ENCODE data around the gene DGKE.

Gene DGKE

GRCh38 chr17:56887105-56887504, 53.2 kb downstream of the DGKE start:
- peaks cover 0 to 4% of the 10 kb centered on the region in 2 donors for H3K9me3 ChIP-seq (ENCODE audit: control insufficient read depth in 2 of 2, low read length in 2 of 2)
- H3K27ac ChIP-seq (ENCODE audit: low read depth in 2 of 2, low read length in 2 of 2) = peak overlapping the region; percentile 82 to 86
- peaks cover 21 to 39% of the 10 kb centered on the region in 2 donors for H3K36me3 ChIP-seq (ENCODE audit: control insufficient read depth in 2 of 2, insufficient read depth in 2 of 2, low read length in 2 of 2)
- H3K27me3 ChIP-seq (ENCODE audit: control insufficient read depth in 2 of 2, insufficient read depth in 2 of 2, low read length in 2 of 2) = no peaks in the 10 kb centered on the region
- no peak overlapping the region for H3K9ac ChIP-seq (ENCODE audit: low read depth in 1 of 2, low read length in 2 of 2)
- peaks cover 21 to 36% of the 10 kb centered on the region in 2 donors for H3K4me1 ChIP-seq (ENCODE audit: control insufficient read depth in 2 of 2, insufficient read depth in 2 of 2, low read length in 2 of 2)
- H3K4me3 ChIP-seq (ENCODE audit: low read length in 2 of 2) = peak overlapping the region in 1 of 2 donors; percentile 43

GRCh38 chr17:56887552-56888467, 53.9 kb downstream of the DGKE start:
- H3K4me3 ChIP-seq (ENCODE audit: low read length in 2 of 2) = no peak overlapping the region
- H3K36me3 ChIP-seq (ENCODE audit: control insufficient read depth in 2 of 2, insufficient read depth in 2 of 2, low read length in 2 of 2) = peaks cover 28 to 46% of the 10 kb centered on the region in 2 donors
- H3K9me3 ChIP-seq (ENCODE audit: control insufficient read depth in 2 of 2, low read length in 2 of 2) = peaks cover 0 to 4% of the 10 kb centered on the region in 2 donors
- no peak overlapping the region for H3K9ac ChIP-seq (ENCODE audit: low read depth in 1 of 2, low read length in 2 of 2)
- peaks cover 21 to 36% of the 10 kb centered on the region in 2 donors for H3K4me1 ChIP-seq (ENCODE audit: control insufficient read depth in 2 of 2, insufficient read depth in 2 of 2, low read length in 2 of 2)
- peak overlapping the region; percentile 82 to 86 for H3K27ac ChIP-seq (ENCODE audit: low read depth in 2 of 2, low read length in 2 of 2)
- no peaks in the 10 kb centered on the region for H3K27me3 ChIP-seq (ENCODE audit: control insufficient read depth in 2 of 2, insufficient read depth in 2 of 2, low read length in 2 of 2)

DNA sequence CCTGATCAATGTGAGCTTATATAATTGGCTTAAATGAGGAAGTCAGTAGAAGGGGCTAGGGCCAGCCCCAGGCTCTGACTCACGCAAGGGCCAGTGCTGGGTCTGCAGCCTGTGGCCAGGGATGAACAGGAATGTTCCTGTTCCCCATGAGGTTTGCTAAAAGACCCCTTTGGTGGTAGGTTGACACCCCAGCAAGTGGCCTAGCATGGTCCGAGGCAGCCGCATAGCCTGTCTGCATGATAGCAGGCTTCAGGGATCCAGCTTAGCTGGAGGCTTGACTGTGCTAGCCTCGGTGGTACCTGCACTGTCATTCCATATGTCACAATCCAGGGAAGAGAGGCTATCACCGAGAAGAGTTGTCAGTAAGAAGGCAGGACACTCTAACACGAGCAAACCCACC, 56.4 kb downstream of the DGKE start:
- H3K27me3 ChIP-seq (ENCODE audit: control insufficient read depth in 2 of 2, insufficient read depth in 2 of 2, low read length in 2 of 2) = no peaks in the 10 kb centered on the region
- no peak overlapping the region for H3K4me3 ChIP-seq (ENCODE audit: low read length in 2 of 2)
- H3K9ac ChIP-seq (ENCODE audit: low read depth in 1 of 2, low read length in 2 of 2) = no peak overlapping the region
- no peak overlapping the region for H3K27ac ChIP-seq (ENCODE audit: low read depth in 2 of 2, low read length in 2 of 2)
- H3K36me3 ChIP-seq (ENCODE audit: control insufficient read depth in 2 of 2, insufficient read depth in 2 of 2, low read length in 2 of 2) = peaks cover 51 to 68% of the 10 kb centered on the region in 2 donors
- peaks cover 14 to 25% of the 10 kb centered on the region in 2 donors for H3K4me1 ChIP-seq (ENCODE audit: control insufficient read depth in 2 of 2, insufficient read depth in 2 of 2, low read length in 2 of 2)
- H3K9me3 ChIP-seq (ENCODE audit: control insufficient read depth in 2 of 2, low read length in 2 of 2) = peaks cover 0 to 4% of the 10 kb centered on the region in 2 donors

GRCh38 chr17:56890906-56891674, 57.1 kb downstream of the DGKE start:
- H3K27me3 ChIP-seq (ENCODE audit: control insufficient read depth in 2 of 2, insufficient read depth in 2 of 2, low read length in 2 of 2) = no peaks in the 10 kb centered on the region
- peaks cover 0 to 4% of the 10 kb centered on the region in 2 donors for H3K9me3 ChIP-seq (ENCODE audit: control insufficient read depth in 2 of 2, low read length in 2 of 2)
- no peak overlapping the region for H3K4me3 ChIP-seq (ENCODE audit: low read length in 2 of 2)
- H3K9ac ChIP-seq (ENCODE audit: low read depth in 1 of 2, low read length in 2 of 2) = no peak overlapping the region
- no peak overlapping the region for H3K27ac ChIP-seq (ENCODE audit: low read depth in 2 of 2, low read length in 2 of 2)
- peaks cover 11 to 18% of the 10 kb centered on the region in 2 donors for H3K4me1 ChIP-seq (ENCODE audit: control insufficient read depth in 2 of 2, insufficient read depth in 2 of 2, low read length in 2 of 2)
- H3K36me3 ChIP-seq (ENCODE audit: control insufficient read depth in 2 of 2, insufficient read depth in 2 of 2, low read length in 2 of 2) = peaks cover 58 to 75% of the 10 kb centered on the region in 2 donors

- Histone ChIP-seq H3K4me3 (ENCODE audit: low read length in 2 of 2) (no peak overlapping the region), H3K36me3 (ENCODE audit: control insufficient read depth in 2 of 2, insufficient read depth in 2 of 2, low read length in 2 of 2) (peaks cover 58 to 78% of the 10 kb centered on the region in 2 donors), H3K4me1 (ENCODE audit: control insufficient read depth in 2 of 2, insufficient read depth in 2 of 2, low read length in 2 of 2) (peaks cover 6 to 11% of the 10 kb centered on the region in 2 donors), H3K27ac (ENCODE audit: low read depth in 2 of 2, low read length in 2 of 2) (no peak overlapping the region), H3K27me3 (ENCODE audit: control insufficient read depth in 2 of 2, insufficient read depth in 2 of 2, low read length in 2 of 2) (no peaks in the 10 kb centered on the region), H3K9ac (ENCODE audit: low read depth in 1 of 2, low read length in 2 of 2) (no peak overlapping the region), H3K9me3 (ENCODE audit: control insufficient read depth in 2 of 2, low read length in 2 of 2) (peaks cover 0 to 4% of the 10 kb centered on the region in 2 donors)
These were observed 57.8 kb downstream of the DGKE start for GRCh38 chr17:56891751-56892150.

DNA sequence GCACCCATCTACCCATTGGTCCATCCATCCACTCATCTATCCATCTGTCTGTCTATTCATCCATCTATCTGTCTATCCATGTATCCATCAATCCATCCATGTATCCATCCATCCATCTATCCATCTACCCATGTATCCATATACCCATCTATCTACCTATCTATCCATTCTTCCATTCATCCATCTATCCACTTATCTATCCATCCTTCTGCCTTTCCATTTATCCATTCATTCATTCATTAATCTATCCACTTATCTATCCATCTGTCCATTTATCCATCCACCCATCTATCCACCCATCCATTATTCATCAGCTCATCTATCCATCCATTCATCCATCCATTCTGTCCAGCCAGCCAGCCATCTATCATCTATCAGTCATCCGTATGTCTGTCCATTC, 58.4 kb downstream of the DGKE start:
- H3K4me3 ChIP-seq (ENCODE audit: low read length in 2 of 2) = no peak overlapping the region
- H3K9ac ChIP-seq (ENCODE audit: low read depth in 1 of 2, low read length in 2 of 2) = no peak overlapping the region
- no peaks in the 10 kb centered on the region for H3K27me3 ChIP-seq (ENCODE audit: control insufficient read depth in 2 of 2, insufficient read depth in 2 of 2, low read length in 2 of 2)
- no peak overlapping the region for H3K27ac ChIP-seq (ENCODE audit: low read depth in 2 of 2, low read length in 2 of 2)
- H3K4me1 ChIP-seq (ENCODE audit: control insufficient read depth in 2 of 2, insufficient read depth in 2 of 2, low read length in 2 of 2) = peaks cover 4 to 11% of the 10 kb centered on the region in 2 donors
- peaks cover 0 to 4% of the 10 kb centered on the region in 2 donors for H3K9me3 ChIP-seq (ENCODE audit: control insufficient read depth in 2 of 2, low read length in 2 of 2)
- H3K36me3 ChIP-seq (ENCODE audit: control insufficient read depth in 2 of 2, insufficient read depth in 2 of 2, low read length in 2 of 2) = peaks cover 63 to 81% of the 10 kb centered on the region in 2 donors

GRCh38 chr17:56893503-56893902, 59.6 kb downstream of the DGKE start:
- no peak overlapping the region for H3K9ac ChIP-seq (ENCODE audit: low read depth in 1 of 2, low read length in 2 of 2)
- no peaks in the 10 kb centered on the region for H3K27me3 ChIP-seq (ENCODE audit: control insufficient read depth in 2 of 2, insufficient read depth in 2 of 2, low read length in 2 of 2)
- H3K36me3 ChIP-seq (ENCODE audit: control insufficient read depth in 2 of 2, insufficient read depth in 2 of 2, low read length in 2 of 2) = peaks cover 71 to 83% of the 10 kb centered on the region in 2 donors
- peaks cover 11 to 12% of the 10 kb centered on the region in 2 donors for H3K4me1 ChIP-seq (ENCODE audit: control insufficient read depth in 2 of 2, insufficient read depth in 2 of 2, low read length in 2 of 2)
- H3K27ac ChIP-seq (ENCODE audit: low read depth in 2 of 2, low read length in 2 of 2) = no peak overlapping the region
- no peak overlapping the region for H3K4me3 ChIP-seq (ENCODE audit: low read length in 2 of 2)
- H3K9me3 ChIP-seq (ENCODE audit: control insufficient read depth in 2 of 2, low read length in 2 of 2) = no peaks in the 10 kb centered on the region

DNA sequence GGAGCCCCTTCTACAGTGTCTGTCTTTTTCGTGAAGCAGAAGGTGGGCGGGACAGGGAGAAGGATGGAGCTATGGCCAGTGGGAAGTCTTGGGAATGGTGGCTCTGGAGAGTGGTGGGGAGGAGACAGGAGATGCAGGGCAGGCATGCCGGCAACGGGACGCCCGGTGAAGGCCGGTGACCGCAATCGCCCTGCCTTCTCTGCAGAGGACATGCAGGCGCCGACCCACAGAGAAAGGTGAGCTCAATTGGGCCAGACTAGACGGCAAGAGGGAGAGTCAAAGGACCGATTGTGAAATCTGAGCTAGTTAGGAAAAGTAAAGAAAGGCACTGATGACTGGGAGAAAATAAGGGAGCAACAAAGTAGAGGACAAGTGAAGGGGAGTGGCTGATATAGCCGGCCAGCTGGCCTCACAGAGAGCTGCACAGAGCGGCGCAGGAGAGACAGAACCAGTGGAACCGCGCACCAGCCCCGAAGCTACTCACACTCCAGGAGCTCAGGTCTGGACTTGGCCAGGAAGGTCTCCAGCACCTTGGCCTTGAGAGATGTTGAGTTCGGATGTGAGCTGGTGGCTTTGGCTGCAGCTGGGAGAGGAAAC, 61.0 kb downstream of the DGKE start:
- H3K27me3 ChIP-seq (ENCODE audit: control insufficient read depth in 2 of 2, insufficient read depth in 2 of 2, low read length in 2 of 2) = no peaks in the 10 kb centered on the region
- H3K9ac ChIP-seq (ENCODE audit: low read depth in 1 of 2, low read length in 2 of 2) = no peak overlapping the region
- H3K4me1 ChIP-seq (ENCODE audit: control insufficient read depth in 2 of 2, insufficient read depth in 2 of 2, low read length in 2 of 2) = peaks cover 11 to 12% of the 10 kb centered on the region in 2 donors
- H3K4me3 ChIP-seq (ENCODE audit: low read length in 2 of 2) = no peak overlapping the region
- no peaks in the 10 kb centered on the region for H3K9me3 ChIP-seq (ENCODE audit: control insufficient read depth in 2 of 2, low read length in 2 of 2)
- H3K36me3 ChIP-seq (ENCODE audit: control insufficient read depth in 2 of 2, insufficient read depth in 2 of 2, low read length in 2 of 2) = peaks cover 83 to 84% of the 10 kb centered on the region in 2 donors
- H3K27ac ChIP-seq (ENCODE audit: low read depth in 2 of 2, low read length in 2 of 2) = no peak overlapping the region

DNA sequence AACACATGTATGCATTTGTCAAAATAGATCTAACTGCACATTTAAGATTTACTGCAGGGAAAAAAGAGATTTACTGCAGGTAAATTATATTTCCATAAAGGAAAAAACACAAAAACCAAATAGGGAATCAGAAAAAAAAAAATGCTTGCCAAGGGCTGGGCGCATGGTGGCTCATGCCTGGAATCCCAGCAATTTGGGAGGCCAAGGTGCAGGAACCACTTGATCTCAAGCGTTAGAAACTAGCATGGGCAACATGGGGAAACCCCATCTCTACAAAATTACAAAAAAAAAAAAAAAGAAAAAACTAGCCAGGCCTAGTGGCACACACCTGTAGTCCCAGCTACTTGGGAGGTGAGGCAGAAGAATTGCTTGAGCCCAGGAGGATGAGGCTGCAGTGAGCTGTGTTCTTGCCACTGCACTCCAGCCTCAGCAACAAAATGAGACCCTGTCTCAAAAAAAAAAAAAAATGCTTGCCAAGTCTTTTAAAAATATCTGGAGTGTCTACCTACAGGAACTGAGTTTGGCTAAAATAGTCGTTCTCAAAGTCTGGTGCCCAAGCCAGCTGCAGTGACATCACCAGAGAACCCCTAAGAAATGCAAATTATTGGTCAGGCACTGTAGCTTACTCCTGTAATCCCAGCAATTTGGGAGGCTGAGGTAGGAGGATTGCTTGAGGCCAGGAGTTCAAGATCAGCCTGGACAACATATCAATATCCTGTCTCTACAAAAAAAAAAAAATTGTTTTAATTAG, 62.4 kb downstream of the DGKE start:
- H3K27ac ChIP-seq (ENCODE audit: low read depth in 2 of 2, low read length in 2 of 2) = no peak overlapping the region
- peaks cover 84 to 86% of the 10 kb centered on the region in 2 donors for H3K36me3 ChIP-seq (ENCODE audit: control insufficient read depth in 2 of 2, insufficient read depth in 2 of 2, low read length in 2 of 2)
- no peaks in the 10 kb centered on the region for H3K27me3 ChIP-seq (ENCODE audit: control insufficient read depth in 2 of 2, insufficient read depth in 2 of 2, low read length in 2 of 2)
- H3K4me3 ChIP-seq (ENCODE audit: low read length in 2 of 2) = no peak overlapping the region
- no peak overlapping the region for H3K9ac ChIP-seq (ENCODE audit: low read depth in 1 of 2, low read length in 2 of 2)
- H3K9me3 ChIP-seq (ENCODE audit: control insufficient read depth in 2 of 2, low read length in 2 of 2) = no peaks in the 10 kb centered on the region
- H3K4me1 ChIP-seq (ENCODE audit: control insufficient read depth in 2 of 2, insufficient read depth in 2 of 2, low read length in 2 of 2) = peaks cover 11 to 12% of the 10 kb centered on the region in 2 donors
